ENCODE measurements around the gene TRMT13.
A peak's percentile ranks its signal among the peaks of the same experiment; 100 is the strongest.

The TRMT13 gene

GRCh38 chr1:100132566-100133477, at the start of gene TRMT13, which contains the start of gene SASS6:
Gene TRMT13, plus strand, starts transcription at chr1:100133163. Its CDS starts 6 bp downstream, at chr1:100133169.
Gene SASS6, minus strand, starts transcription at chr1:100132930. Its CDS starts 116 bp downstream, at chr1:100132814.
- DNase-seq, result peak; percentile 99

- no peak for DNase-seq
Observed at GRCh38 chr1:100087396-100087795, 45.6 kb upstream of the TRMT13 start.

- no peak for DNase-seq
Observed at GRCh38 chr1:100089082-100089481, 43.9 kb upstream of the TRMT13 start.

GRCh38 chr1:100090471-100090870, 42.5 kb upstream of the TRMT13 start:
- DNase-seq, result no peak

GRCh38 chr1:100100202-100100601, 32.8 kb upstream of the TRMT13 start:
- no peak for DNase-seq

GRCh38 chr1:100101564-100101963, 31.4 kb upstream of the TRMT13 start:
- DNase-seq, result no peak

GRCh38 chr1:100107696-100108095, 25.3 kb upstream of the TRMT13 start:
- DNase-seq, result no peak

- DNase-seq, result no peak
Observed at GRCh38 chr1:100109554-100110066, 23.4 kb upstream of the TRMT13 start.

GRCh38 chr1:100115524-100115923, 17.4 kb upstream of the TRMT13 start:
- DNase-seq, result no peak

- no peak for DNase-seq
Observed at GRCh38 chr1:100122177-100122576, 10.8 kb upstream of the TRMT13 start.

GRCh38 chr1:100127226-100127625, 5.7 kb upstream of the TRMT13 start:
- DNase-seq, result no peak

GRCh38 chr1:100130552-100131077, 2.3 kb upstream of the TRMT13 start:
- DNase-seq, result no peak

- no peak for DNase-seq
Observed at GRCh38 chr1:100131623-100132022, 1.3 kb upstream of the TRMT13 start.

- no peak for DNase-seq
Observed at GRCh38 chr1:100134872-100135271, 1.9 kb downstream of the TRMT13 start.

- no peak for DNase-seq
Observed at GRCh38 chr1:100137602-100138001, 4.6 kb downstream of the TRMT13 start.

- no peak for DNase-seq
Observed at GRCh38 chr1:100141192-100141591, 8.2 kb downstream of the TRMT13 start.

- no peak for DNase-seq
Observed at GRCh38 chr1:100142343-100142742, 9.4 kb downstream of the TRMT13 start.

- no peak for DNase-seq
Observed at GRCh38 chr1:100145116-100145515, 12.2 kb downstream of the TRMT13 start.

GRCh38 chr1:100146958-100147357, 14.0 kb downstream of the TRMT13 start:
- DNase-seq, result no peak

GRCh38 chr1:100147875-100148274, 14.9 kb downstream of the TRMT13 start:
- no peak for DNase-seq

GRCh38 chr1:100151679-100152078, 18.7 kb downstream of the TRMT13 start:
- DNase-seq, result no peak

GRCh38 chr1:100152271-100152670, 19.3 kb downstream of the TRMT13 start:
- DNase-seq, result no peak

- DNase-seq, result no peak
Observed at GRCh38 chr1:100162881-100163280, 29.9 kb downstream of the TRMT13 start.

- DNase-seq, result no peak
Observed at GRCh38 chr1:100164216-100164615, 31.3 kb downstream of the TRMT13 start.
